Ishikawa (cell line): ENCODE measurements around the gene EVI5L.

ENCODE experiments used
- CEBPB ChIP-seq: IDR thresholded peaks from 2 replicates; pipeline ENCODE4 v1.6.1; 2012
- CREB1 ChIP-seq: IDR thresholded peaks from 2 replicates; pipeline ENCODE4 v1.6.1; 2012; ENCODE audit warnings: low read depth
- EGR1 ChIP-seq: IDR thresholded peaks from 2 replicates; pipeline ENCODE4 v1.6.1; 2012
- EP300 ChIP-seq: IDR thresholded peaks from 2 replicates; pipeline ENCODE4 v1.6.1; 2012; ENCODE audit warnings: borderline replicate concordance
- FOXM1 ChIP-seq: IDR thresholded peaks from 2 replicates; pipeline ENCODE4 v1.6.1; 2012; ENCODE audit warnings: low read depth, borderline replicate concordance
- NFIC ChIP-seq: IDR thresholded peaks from 2 replicates; pipeline ENCODE4 v1.6.1; 2012
- RAD21 ChIP-seq: IDR thresholded peaks from 2 replicates; pipeline ENCODE4 v1.6.1; 2012; ENCODE audit warnings: low read depth
- TAF1 ChIP-seq: IDR thresholded peaks from 2 replicates; pipeline ENCODE4 v1.6.1; 2012; ENCODE audit warnings: low read depth, mild to moderate bottlenecking
- TCF12 ChIP-seq: IDR thresholded peaks from 2 replicates; pipeline ENCODE4 v1.6.1; 2012; ENCODE audit warnings: low read depth
- TEAD4 ChIP-seq: IDR thresholded peaks from 2 replicates; pipeline ENCODE4 v1.6.1; 2012
- YY1 ChIP-seq: IDR thresholded peaks from 2 replicates; pipeline ENCODE4 v1.6.1; 2012; ENCODE audit warnings: low read depth
- ZBTB7A ChIP-seq: IDR thresholded peaks from 2 replicates; pipeline ENCODE4 v1.6.1; 2012; ENCODE audit warnings: low read depth
- TF ChIP-seq, protein P1 (sequence below): IDR thresholded peaks from 2 replicates; pipeline ENCODE4 v1.6.1; 2012
- TF ChIP-seq, protein P2 (sequence below): IDR thresholded peaks from 2 replicates; pipeline ENCODE4 v1.6.1; 2012; ENCODE audit warnings: low read depth, mild to moderate bottlenecking
- TF ChIP-seq, protein P3 (sequence below): IDR thresholded peaks from 2 replicates; pipeline ENCODE4 v1.6.1; 2012

The EVI5L gene

DNA sequence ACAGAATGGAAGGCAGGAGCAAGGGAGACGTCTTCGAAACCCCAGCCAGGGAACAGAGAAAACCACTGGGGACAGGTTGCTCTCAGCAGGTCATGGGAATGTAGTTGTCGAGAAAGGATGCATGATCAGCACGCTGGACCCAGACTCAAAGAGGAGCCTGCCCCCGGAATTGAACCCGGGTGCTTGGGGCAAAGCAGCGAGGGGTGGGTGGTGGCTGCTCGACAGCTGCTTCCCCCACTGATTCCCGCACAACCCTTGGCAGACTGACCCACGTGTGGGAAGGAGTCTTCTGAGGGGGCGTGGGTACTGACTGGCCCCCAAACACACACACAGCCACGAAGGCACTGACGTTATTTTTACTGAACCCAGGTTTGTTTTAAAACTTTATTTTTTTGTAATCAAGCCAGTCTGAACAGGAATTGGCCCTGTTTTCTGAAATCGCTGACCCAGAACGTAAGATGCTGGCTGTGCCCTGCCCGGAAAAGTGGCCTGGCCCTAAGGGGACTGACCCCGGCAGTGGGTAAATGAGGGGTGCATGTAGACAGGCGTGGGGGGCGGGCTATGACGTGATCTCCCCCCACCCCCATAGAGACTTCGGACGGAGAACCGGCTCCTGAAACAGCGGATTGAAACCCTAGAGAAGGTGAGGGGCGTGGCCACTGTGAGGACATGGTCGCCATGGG, 25.5 kb downstream of the EVI5L start:
- TF ChIP-seq RAD21 (no peak), TCF12 (no peak), CREB1 (no peak), EP300 (no peak), ZBTB7A (no peak), TAF1 (no peak)
- TF ChIP-seq, protein P1, sequence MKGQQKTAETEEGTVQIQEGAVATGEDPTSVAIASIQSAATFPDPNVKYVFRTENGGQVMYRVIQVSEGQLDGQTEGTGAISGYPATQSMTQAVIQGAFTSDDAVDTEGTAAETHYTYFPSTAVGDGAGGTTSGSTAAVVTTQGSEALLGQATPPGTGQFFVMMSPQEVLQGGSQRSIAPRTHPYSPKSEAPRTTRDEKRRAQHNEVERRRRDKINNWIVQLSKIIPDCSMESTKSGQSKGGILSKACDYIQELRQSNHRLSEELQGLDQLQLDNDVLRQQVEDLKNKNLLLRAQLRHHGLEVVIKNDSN, result no peak
- TF ChIP-seq, protein P2, sequence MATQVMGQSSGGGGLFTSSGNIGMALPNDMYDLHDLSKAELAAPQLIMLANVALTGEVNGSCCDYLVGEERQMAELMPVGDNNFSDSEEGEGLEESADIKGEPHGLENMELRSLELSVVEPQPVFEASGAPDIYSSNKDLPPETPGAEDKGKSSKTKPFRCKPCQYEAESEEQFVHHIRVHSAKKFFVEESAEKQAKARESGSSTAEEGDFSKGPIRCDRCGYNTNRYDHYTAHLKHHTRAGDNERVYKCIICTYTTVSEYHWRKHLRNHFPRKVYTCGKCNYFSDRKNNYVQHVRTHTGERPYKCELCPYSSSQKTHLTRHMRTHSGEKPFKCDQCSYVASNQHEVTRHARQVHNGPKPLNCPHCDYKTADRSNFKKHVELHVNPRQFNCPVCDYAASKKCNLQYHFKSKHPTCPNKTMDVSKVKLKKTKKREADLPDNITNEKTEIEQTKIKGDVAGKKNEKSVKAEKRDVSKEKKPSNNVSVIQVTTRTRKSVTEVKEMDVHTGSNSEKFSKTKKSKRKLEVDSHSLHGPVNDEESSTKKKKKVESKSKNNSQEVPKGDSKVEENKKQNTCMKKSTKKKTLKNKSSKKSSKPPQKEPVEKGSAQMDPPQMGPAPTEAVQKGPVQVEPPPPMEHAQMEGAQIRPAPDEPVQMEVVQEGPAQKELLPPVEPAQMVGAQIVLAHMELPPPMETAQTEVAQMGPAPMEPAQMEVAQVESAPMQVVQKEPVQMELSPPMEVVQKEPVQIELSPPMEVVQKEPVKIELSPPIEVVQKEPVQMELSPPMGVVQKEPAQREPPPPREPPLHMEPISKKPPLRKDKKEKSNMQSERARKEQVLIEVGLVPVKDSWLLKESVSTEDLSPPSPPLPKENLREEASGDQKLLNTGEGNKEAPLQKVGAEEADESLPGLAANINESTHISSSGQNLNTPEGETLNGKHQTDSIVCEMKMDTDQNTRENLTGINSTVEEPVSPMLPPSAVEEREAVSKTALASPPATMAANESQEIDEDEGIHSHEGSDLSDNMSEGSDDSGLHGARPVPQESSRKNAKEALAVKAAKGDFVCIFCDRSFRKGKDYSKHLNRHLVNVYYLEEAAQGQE, result no peak

DNA sequence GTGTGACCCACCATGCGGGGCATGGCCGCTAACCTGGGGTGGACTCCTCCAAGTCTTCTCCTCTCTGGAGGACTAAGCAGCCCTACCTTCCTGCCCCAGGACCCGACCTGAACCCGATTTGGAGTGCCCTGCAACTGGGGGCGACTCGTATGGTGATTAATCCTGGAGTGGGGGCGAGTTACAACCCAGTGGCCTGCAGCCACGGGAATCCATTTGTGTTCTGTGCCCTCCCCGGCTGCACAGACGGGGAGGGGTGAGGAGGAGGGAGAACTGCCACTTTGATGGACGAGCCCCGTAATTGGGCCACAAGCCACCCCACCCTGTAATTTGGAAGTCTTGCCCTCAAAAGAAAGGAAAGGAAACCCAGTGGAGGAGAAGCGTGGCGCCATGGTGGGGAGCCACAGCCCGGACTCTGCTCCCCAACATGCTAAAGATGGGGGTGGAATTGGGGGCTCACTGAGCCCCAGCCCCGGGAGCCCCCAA, 26.1 kb downstream of the EVI5L start:
- TF ChIP-seq EGR1 (no peak), ZBTB7A (no peak), TAF1 (no peak), NFIC (no peak), CREB1 (no peak), TEAD4 (no peak), YY1 (no peak), EP300 (no peak), FOXM1 (no peak), CEBPB (no peak), TCF12 (no peak), RAD21 (no peak)
- TF ChIP-seq, protein P1, result no peak
- TF ChIP-seq, protein P2, result no peak
- TF ChIP-seq, protein P3, sequence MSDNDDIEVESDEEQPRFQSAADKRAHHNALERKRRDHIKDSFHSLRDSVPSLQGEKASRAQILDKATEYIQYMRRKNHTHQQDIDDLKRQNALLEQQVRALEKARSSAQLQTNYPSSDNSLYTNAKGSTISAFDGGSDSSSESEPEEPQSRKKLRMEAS, result no peak

DNA sequence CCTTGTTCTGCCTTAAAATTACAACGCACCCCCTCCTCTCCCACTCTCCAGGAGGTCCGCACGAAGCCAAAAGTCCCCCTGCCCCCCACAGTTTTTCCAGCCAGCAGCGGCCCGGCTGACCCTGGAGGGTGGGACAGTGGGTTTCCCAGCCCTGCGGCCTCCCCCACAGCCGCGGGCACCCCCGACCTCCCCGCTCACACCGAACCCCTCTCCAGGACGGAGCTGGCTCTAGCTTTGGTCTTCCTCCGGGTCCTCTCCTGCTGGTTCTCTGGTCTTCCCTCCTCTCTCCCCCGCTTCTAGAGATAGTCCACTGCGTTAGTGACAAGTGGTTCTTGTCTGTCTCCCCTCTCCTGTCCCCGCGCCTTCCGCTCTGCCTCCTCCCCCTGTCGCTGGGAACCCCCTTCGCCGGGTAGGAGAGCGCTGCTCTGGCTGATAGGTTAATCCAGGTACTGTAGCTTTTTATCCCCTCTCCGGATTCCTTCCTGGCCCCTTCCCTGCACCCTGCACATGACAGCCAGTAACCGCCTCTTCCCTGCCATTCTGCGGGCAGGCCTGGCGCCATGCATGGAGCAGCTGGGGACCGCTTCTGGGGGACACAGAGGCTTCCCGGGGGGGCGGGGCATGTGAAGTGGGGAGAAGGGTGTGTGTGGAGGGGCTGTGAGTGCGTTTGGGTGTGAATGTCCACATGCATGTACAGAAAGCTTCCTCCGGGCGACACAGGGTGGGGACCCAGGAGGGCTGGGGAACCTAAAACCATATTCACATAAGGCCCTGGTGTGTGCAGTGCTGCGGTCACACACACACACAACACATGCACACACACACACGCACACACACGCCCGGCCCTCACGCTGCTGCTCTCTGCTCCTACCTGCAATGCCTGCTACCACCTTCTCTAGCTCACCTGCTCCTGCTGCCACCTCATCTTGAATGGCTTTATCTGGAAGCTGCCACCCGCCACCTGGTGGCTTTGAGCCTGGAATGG, 27.0 kb downstream of the EVI5L start:
- TF ChIP-seq, protein P1, result no peak
- TF ChIP-seq, protein P2, result no peak
- TF ChIP-seq EP300 (no peak), FOXM1 (no peak), YY1 (no peak), NFIC (no peak), RAD21 (no peak), TEAD4 (no peak), CEBPB (no peak), ZBTB7A (no peak), TCF12 (no peak), CREB1 (no peak), TAF1 (no peak), EGR1 (no peak)
- TF ChIP-seq, protein P3, result no peak
